ENCODE measurements around the gene PRKCE. TPM values are rescaled to one million over a fixed set of nuclear protein-coding genes. Genes with fewer than 3 reads are reported as not detected.
"Not testable (repeated sequence)": the region's sequence is repeated elsewhere in the genome, so short reads cannot be mapped to it uniquely, and the experiment has no call there.

The PRKCE gene
- total RNA-seq, 2 donors from 2014 or later: 5.8 to 18.1 TPM

DNA sequence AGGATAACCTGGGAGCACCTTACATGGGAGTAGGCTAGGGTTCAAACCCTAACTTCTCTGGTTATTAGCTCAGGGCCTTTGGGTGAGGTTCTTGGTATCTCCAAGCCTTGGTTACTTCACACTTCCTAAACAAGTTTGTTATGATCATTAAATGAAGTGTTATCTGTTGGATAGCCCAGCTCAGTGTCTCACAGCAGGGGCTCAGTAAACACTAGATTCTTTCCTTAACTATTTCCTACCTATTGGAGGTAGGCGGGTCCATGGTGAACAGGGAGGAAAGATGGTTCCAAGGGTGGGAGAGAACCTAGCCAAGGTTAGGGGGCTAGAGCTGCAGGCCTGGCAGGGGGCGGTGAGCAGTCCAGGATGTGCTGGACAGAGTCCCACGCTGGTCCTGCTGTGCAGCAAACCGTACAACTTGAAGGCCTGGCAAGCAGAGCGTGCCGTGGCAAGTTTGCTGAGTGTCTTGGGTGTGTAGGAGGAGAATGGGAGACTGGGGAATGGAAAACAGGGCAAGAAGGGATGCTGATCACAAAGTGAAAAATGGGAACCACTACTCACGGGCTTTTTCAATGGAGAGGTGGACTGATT is 259.1 kb downstream of the PRKCE start:
- H3K27ac ChIP-seq: no peak overlapping the region
- H3K4me1 ChIP-seq (ENCODE audit: control insufficient read depth in 1 of 2, low read depth in 2 of 2): no peaks in the 10 kb centered on the region
- H3K4me3 ChIP-seq: no peak overlapping the region
- no peaks in the 10 kb centered on the region for H3K27me3 ChIP-seq (replicated peaks; ENCODE audit: insufficient read depth)
- H3K36me3 ChIP-seq: no peaks in the 10 kb centered on the region
- H3K9me3 ChIP-seq: no peaks in the 10 kb centered on the region
- TF ChIP-seq, protein P1, sequence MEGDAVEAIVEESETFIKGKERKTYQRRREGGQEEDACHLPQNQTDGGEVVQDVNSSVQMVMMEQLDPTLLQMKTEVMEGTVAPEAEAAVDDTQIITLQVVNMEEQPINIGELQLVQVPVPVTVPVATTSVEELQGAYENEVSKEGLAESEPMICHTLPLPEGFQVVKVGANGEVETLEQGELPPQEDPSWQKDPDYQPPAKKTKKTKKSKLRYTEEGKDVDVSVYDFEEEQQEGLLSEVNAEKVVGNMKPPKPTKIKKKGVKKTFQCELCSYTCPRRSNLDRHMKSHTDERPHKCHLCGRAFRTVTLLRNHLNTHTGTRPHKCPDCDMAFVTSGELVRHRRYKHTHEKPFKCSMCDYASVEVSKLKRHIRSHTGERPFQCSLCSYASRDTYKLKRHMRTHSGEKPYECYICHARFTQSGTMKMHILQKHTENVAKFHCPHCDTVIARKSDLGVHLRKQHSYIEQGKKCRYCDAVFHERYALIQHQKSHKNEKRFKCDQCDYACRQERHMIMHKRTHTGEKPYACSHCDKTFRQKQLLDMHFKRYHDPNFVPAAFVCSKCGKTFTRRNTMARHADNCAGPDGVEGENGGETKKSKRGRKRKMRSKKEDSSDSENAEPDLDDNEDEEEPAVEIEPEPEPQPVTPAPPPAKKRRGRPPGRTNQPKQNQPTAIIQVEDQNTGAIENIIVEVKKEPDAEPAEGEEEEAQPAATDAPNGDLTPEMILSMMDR (IDR thresholded peaks at IDR 0.05): no peak
- no peak for DNase-seq (ENCODE audit: low spot score)
- no peak for ATAC-seq (ENCODE audit: insufficient number of reproducible peaks, low FRiP score, low read depth)

GRCh38 chr2:45911538-45911937 is 260.1 kb downstream of the PRKCE start:
- no peaks in the 10 kb centered on the region for H3K9me3 ChIP-seq
- ATAC-seq (ENCODE audit: insufficient number of reproducible peaks, low FRiP score, low read depth) (no peak), DNase-seq (ENCODE audit: low spot score) (no peak)
- no peaks in the 10 kb centered on the region for H3K27me3 ChIP-seq (replicated peaks; ENCODE audit: insufficient read depth)
- TF ChIP-seq, protein P1 (IDR thresholded peaks at IDR 0.05): no peak
- no peaks in the 10 kb centered on the region for H3K4me1 ChIP-seq (ENCODE audit: control insufficient read depth in 1 of 2, low read depth in 2 of 2)
- no peaks in the 10 kb centered on the region for H3K36me3 ChIP-seq
- no peak overlapping the region for H3K27ac ChIP-seq
- H3K4me3 ChIP-seq: no peak overlapping the region

DNA sequence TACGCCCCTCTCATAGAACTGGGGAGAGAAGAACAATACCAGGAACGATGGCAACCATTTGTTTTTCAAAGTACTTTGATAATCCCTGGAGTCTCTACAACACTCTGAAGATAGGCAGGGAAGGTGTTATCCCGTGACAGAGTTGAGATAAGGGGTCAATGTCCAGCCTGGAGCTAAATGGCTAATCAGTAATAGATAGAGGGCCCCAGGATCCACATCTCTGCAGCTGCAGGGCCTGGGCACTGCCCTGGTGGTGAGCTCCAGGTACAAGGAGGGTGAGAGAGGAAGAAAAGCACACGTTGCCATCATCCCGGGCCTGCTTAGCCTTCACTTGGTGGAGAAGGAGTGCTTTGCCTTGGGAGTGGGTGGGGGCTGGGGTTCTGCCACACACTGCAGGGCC is 260.6 kb downstream of the PRKCE start:
- Histone ChIP-seq H3K9me3 (no peaks in the 10 kb centered on the region), H3K27me3 (replicated peaks; ENCODE audit: insufficient read depth) (no peaks in the 10 kb centered on the region), H3K4me1 (ENCODE audit: control insufficient read depth in 1 of 2, low read depth in 2 of 2) (no peaks in the 10 kb centered on the region), H3K36me3 (no peaks in the 10 kb centered on the region), H3K27ac (no peak overlapping the region), H3K4me3 (no peak overlapping the region)
- no peak for DNase-seq (ENCODE audit: low spot score)
- ATAC-seq (ENCODE audit: insufficient number of reproducible peaks, low FRiP score, low read depth): no peak
- TF ChIP-seq, protein P1 (IDR thresholded peaks at IDR 0.05): no peak

GRCh38 chr2:45913539-45913938 is 262.1 kb downstream of the PRKCE start:
- TF ChIP-seq, protein P1 (IDR thresholded peaks at IDR 0.05): no peak
- no peaks in the 10 kb centered on the region for H3K4me1 ChIP-seq (ENCODE audit: control insufficient read depth in 1 of 2, low read depth in 2 of 2)
- no peaks in the 10 kb centered on the region for H3K36me3 ChIP-seq
- H3K4me3 ChIP-seq: no peak overlapping the region
- H3K27ac ChIP-seq: no peak overlapping the region
- ATAC-seq (ENCODE audit: insufficient number of reproducible peaks, low FRiP score, low read depth) (no peak), DNase-seq (ENCODE audit: low spot score) (no peak)
- no peaks in the 10 kb centered on the region for H3K27me3 ChIP-seq (replicated peaks; ENCODE audit: insufficient read depth)
- no peaks in the 10 kb centered on the region for H3K9me3 ChIP-seq

GRCh38 chr2:45915523-45915922 is 264.0 kb downstream of the PRKCE start:
- H3K4me1 ChIP-seq (ENCODE audit: control insufficient read depth in 1 of 2, low read depth in 2 of 2): no peaks in the 10 kb centered on the region
- TF ChIP-seq, protein P1 (IDR thresholded peaks at IDR 0.05): no peak
- no peaks in the 10 kb centered on the region for H3K27me3 ChIP-seq (replicated peaks; ENCODE audit: insufficient read depth)
- no peak overlapping the region for H3K27ac ChIP-seq
- ATAC-seq (ENCODE audit: insufficient number of reproducible peaks, low FRiP score, low read depth) (no peak), DNase-seq (ENCODE audit: low spot score) (no peak)
- H3K4me3 ChIP-seq: no peak overlapping the region
- no peaks in the 10 kb centered on the region for H3K36me3 ChIP-seq
- H3K9me3 ChIP-seq: no peaks in the 10 kb centered on the region

DNA sequence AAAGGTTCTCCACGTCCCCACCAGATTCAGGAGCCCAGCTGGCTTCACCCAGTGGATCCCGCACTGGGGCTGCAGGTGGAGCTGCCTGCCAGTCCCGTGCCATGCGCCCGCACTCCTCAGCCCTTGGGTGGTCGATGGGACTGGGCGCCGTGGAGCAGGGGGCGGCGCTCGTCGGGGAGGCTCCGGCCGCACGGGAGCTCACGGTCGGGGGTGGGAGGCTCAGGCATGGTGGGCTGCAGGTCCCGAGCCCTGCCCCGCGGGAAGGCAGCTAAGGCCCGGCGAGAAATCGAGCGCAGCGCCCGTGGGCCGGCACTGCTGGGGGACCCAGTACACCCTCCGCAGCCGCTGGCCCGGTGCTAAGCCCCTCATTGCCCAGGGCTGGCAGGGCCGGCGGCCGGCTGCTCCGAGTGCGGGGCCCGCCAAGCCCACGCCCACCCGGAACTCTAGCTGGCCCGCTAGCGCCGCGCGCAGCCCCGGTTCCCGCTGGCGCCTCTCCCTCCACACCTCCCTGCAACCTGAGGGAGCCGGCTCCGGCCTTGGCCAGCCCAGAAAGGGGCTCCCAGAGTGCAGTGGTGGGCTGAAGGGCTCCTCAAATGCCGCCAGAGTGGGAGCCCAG is 266.2 kb downstream of the PRKCE start:
- not testable (repeated sequence) for ATAC-seq (ENCODE audit: insufficient number of reproducible peaks, low FRiP score, low read depth); H3K9me3 ChIP-seq; H3K27me3 ChIP-seq (replicated peaks; ENCODE audit: insufficient read depth); H3K36me3 ChIP-seq; H3K4me1 ChIP-seq (ENCODE audit: control insufficient read depth in 1 of 2, low read depth in 2 of 2); DNase-seq (ENCODE audit: low spot score); H3K4me3 ChIP-seq; H3K27ac ChIP-seq
